Liver (tissue), 9 donors: ENCODE data around the gene PPM1B. TPM values are rescaled to one million over a fixed set of nuclear protein-coding genes. Genes with fewer than 3 reads are reported as not detected.

ENCODE experiments used
- DNase-seq: peaks from one replicate; pipeline ENCODE4 v3.0.0-alpha.2; 2017; ENCODE audit warnings: low spot score
- H3K27ac ChIP-seq, 2 donors: one replicate each; pipeline ENCODE4 v1.7.0; 2013; ENCODE audit warnings: inconsistent platforms in 2 of 2, low read length in 2 of 2, control low read depth in 1 of 2, low read depth in 1 of 2, mild to moderate bottlenecking in 1 of 2
- H3K27me3 ChIP-seq, 4 donors: one replicate each; pipeline versions ENCODE4 v1.6.1 to v1.7.0; 2013; ENCODE audit warnings: low read length in 3 of 4, inconsistent platforms in 1 of 4, mild to moderate bottlenecking in 1 of 4, moderate library complexity in 1 of 4; ENCODE audit not compliant: control insufficient read depth in 4 of 4, insufficient read depth in 4 of 4
- H3K36me3 ChIP-seq, 4 donors: one replicate each; pipeline versions ENCODE4 v1.6.1 to v1.7.0; 2013; ENCODE audit warnings: low read length in 3 of 4, mild to moderate bottlenecking in 3 of 4, low read depth in 1 of 4, moderate library complexity in 1 of 4; ENCODE audit not compliant: control insufficient read depth in 4 of 4, insufficient read depth in 3 of 4
- H3K4me1 ChIP-seq, 4 donors: one replicate each; pipeline versions ENCODE4 v1.6.1 to v1.7.0; 2013; ENCODE audit warnings: low read length in 3 of 4, mild to moderate bottlenecking in 3 of 4, moderate library complexity in 1 of 4; ENCODE audit not compliant: control insufficient read depth in 4 of 4, insufficient read depth in 4 of 4
- H3K4me3 ChIP-seq, 3 donors: one replicate each; pipeline versions ENCODE4 v1.6.1 to v1.7.0; 2013; ENCODE audit warnings: low read length in 3 of 3, control low read depth in 1 of 3, low read depth in 1 of 3, mild to moderate bottlenecking in 1 of 3
- H3K9ac ChIP-seq, 2 donors: one replicate each; pipeline ENCODE4 v1.7.0; 2013; ENCODE audit warnings: low read length in 2 of 2, mild to moderate bottlenecking in 2 of 2, moderate library complexity in 2 of 2, control low read depth in 1 of 2, low read depth in 1 of 2
- H3K9me3 ChIP-seq, 4 donors: one replicate each; pipeline versions ENCODE4 v1.6.1 to v1.7.0; 2013; ENCODE audit warnings: low read length in 3 of 4; ENCODE audit not compliant: control insufficient read depth in 4 of 4
- ATF3 ChIP-seq: IDR thresholded peaks from 2 replicates; pipeline ENCODE4 v1.6.1; 2016; ENCODE audit warnings: antibody characterized with exemption
- FOXA1 ChIP-seq: IDR thresholded peaks from 2 replicates; pipeline ENCODE4 v1.6.1; 2016; ENCODE audit warnings: antibody characterized with exemption
- FOXA2 ChIP-seq: IDR thresholded peaks from 2 replicates; pipeline ENCODE4 v1.6.1; 2016; ENCODE audit warnings: antibody characterized with exemption
- GABPA ChIP-seq, 2 donors: IDR thresholded peaks in 1 of 2; conservative IDR thresholded peaks in 1 of 2; 2 replicates each; pipeline ENCODE4 v1.6.1; 2016; ENCODE audit warnings: antibody characterized with exemption in 2 of 2, mild to moderate bottlenecking in 1 of 2, moderate library complexity in 1 of 2
- HNF4A ChIP-seq, 2 donors: conservative IDR thresholded peaks; 2 replicates each; pipeline ENCODE4 v1.6.1; 2016; ENCODE audit warnings: antibody characterized with exemption in 2 of 2, mild to moderate bottlenecking in 2 of 2
- HNF4G ChIP-seq: IDR thresholded peaks from 2 replicates; pipeline ENCODE4 v1.6.1; 2016; ENCODE audit warnings: antibody characterized with exemption
- JUND ChIP-seq, 2 donors: IDR thresholded peaks; 2 replicates each; pipeline ENCODE4 v1.6.1; 2016; ENCODE audit warnings: antibody characterized with exemption in 2 of 2
- MAX ChIP-seq: IDR thresholded peaks from 2 replicates; pipeline ENCODE4 v1.6.1; 2016; ENCODE audit warnings: antibody characterized with exemption
- NR2F2 ChIP-seq: IDR thresholded peaks from 2 replicates; pipeline ENCODE4 v1.6.1; 2016; ENCODE audit warnings: antibody characterized with exemption
- RAD21 ChIP-seq, 2 donors: IDR thresholded peaks; 2 replicates each; pipeline ENCODE4 v1.6.1; 2016; ENCODE audit warnings: antibody characterized with exemption in 2 of 2, mild to moderate bottlenecking in 2 of 2
- RXRA ChIP-seq, 2 donors: IDR thresholded peaks; 2 replicates each; pipeline ENCODE4 v1.6.1; 2017 to 2018; ENCODE audit warnings: antibody characterized with exemption in 2 of 2, mild to moderate bottlenecking in 1 of 2
- SP1 ChIP-seq: IDR thresholded peaks from 2 replicates; pipeline ENCODE4 v1.6.1; 2018; ENCODE audit warnings: antibody characterized with exemption, mild to moderate bottlenecking
- TAF1 ChIP-seq: conservative IDR thresholded peaks from 2 replicates; pipeline ENCODE4 v1.6.1; 2016; ENCODE audit warnings: antibody characterized with exemption, mild to moderate bottlenecking
- ZBTB33 ChIP-seq: IDR thresholded peaks from 2 replicates; pipeline ENCODE4 v1.6.1; 2016; ENCODE audit warnings: antibody characterized with exemption
- WGBS: extraction: QIAGEN DNeasy Blood & Tissue Kit; methylation state at CpG from one replicate; pipeline ENCODE4 v1.1.7; 2013; 5-methylcytosine and 5-hydroxymethylcytosine counted together
- polyA plus RNA-seq, 2 donors: library from polyadenylated mRNA; stranded (reverse) in 1 of 2; unstranded in 1 of 2; fragments of 200-250 nt in 1 of 2; fragments of >200 nt in 1 of 2; fragmentation: Nextera tagmentation in 1 of 2; extraction: Ambion mirVana in 1 of 2; gene quantifications; one replicate each; pipeline versions ENCODE4 v1.2.1 to v1.2.3, GENCODE V29; 2013 to 2015
- total RNA-seq, 2 donors: library from RNA; depleted of rRNA; stranded (reverse); fragments of >200 nt; gene quantifications; one replicate each; pipeline ENCODE4 v1.2.3, GENCODE V29; 2014
- TF ChIP-seq, protein P1 (sequence below): IDR thresholded peaks from 2 replicates; pipeline ENCODE4 v1.6.1; 2016; ENCODE audit warnings: antibody characterized with exemption, mild to moderate bottlenecking
- TF ChIP-seq, protein P2 (sequence below): fragments of 150-350 bp; IDR thresholded peaks from 2 replicates; pipeline ENCODE4 v1.5.1; 2017; ENCODE audit warnings: improper control_type of control experiment, low read depth, low read length; ENCODE audit not compliant: missing input control
- donor health status: healthy.
- donor health status: healthy.
- donor health status: healthy.
- donor health status: healthy.
- donor health status: healthy.

The PPM1B gene
- total and polyA plus RNA-seq, 4 donors: 13.5 to 38.5 (median 30.8) TPM

- H3K9me3 ChIP-seq: no peaks in the 10 kb centered on the region
- H3K27me3 ChIP-seq: no peaks in the 10 kb centered on the region
- WGBS: 89% methylated on average over 5 of the region's 5 CpGs
- no peak for TF ChIP-seq RAD21 (IDR thresholded peaks at IDR 0.05)
- no peak for TF ChIP-seq NR2F2
- TF ChIP-seq, protein P1, sequence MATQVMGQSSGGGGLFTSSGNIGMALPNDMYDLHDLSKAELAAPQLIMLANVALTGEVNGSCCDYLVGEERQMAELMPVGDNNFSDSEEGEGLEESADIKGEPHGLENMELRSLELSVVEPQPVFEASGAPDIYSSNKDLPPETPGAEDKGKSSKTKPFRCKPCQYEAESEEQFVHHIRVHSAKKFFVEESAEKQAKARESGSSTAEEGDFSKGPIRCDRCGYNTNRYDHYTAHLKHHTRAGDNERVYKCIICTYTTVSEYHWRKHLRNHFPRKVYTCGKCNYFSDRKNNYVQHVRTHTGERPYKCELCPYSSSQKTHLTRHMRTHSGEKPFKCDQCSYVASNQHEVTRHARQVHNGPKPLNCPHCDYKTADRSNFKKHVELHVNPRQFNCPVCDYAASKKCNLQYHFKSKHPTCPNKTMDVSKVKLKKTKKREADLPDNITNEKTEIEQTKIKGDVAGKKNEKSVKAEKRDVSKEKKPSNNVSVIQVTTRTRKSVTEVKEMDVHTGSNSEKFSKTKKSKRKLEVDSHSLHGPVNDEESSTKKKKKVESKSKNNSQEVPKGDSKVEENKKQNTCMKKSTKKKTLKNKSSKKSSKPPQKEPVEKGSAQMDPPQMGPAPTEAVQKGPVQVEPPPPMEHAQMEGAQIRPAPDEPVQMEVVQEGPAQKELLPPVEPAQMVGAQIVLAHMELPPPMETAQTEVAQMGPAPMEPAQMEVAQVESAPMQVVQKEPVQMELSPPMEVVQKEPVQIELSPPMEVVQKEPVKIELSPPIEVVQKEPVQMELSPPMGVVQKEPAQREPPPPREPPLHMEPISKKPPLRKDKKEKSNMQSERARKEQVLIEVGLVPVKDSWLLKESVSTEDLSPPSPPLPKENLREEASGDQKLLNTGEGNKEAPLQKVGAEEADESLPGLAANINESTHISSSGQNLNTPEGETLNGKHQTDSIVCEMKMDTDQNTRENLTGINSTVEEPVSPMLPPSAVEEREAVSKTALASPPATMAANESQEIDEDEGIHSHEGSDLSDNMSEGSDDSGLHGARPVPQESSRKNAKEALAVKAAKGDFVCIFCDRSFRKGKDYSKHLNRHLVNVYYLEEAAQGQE: no peak
- no peak for TF ChIP-seq HNF4A (conservative IDR thresholded peaks at IDR 0.05)
- no peak for TF ChIP-seq GABPA (IDR thresholded peaks at IDR 0.05 in 1 of 2, conservative IDR thresholded peaks at IDR 0.05 in 1 of 2)
- no peak for TF ChIP-seq FOXA1
- TF ChIP-seq ZBTB33: no peak
- no peak for TF ChIP-seq JUND (IDR thresholded peaks at IDR 0.05)
- no peak for TF ChIP-seq HNF4G
- no peak for TF ChIP-seq RXRA (IDR thresholded peaks at IDR 0.05)
- H3K27ac ChIP-seq: no peak overlapping the region
- no peak for DNase-seq
- no peak overlapping the region for H3K4me3 ChIP-seq
- no peak overlapping the region for H3K9ac ChIP-seq
- H3K4me1 ChIP-seq: no peaks in the 10 kb centered on the region
- no peaks in the 10 kb centered on the region for H3K36me3 ChIP-seq
These were observed 12.8 kb upstream of the PPM1B start for GRCh38 chr2:44155666-44156446.

DNA sequence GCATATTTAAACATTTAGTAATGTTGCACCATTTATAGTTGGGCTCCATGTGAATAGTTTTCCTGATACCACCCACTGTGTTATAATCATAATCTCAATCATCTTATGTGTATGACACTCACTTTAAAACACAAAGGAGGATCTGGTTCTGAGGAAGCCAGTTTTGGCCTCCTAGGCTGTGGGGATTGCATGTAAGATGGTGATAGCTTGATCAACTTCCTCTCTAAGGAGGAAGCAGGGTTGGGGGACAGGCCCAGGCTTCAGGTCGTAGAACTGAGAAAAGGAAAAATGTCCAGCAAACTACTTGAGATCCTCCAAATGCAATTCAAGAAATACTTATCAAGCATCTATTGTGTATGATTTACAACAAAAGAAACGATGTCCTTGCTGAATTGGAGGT lies 4.9 kb upstream of the PPM1B start:
- Histone ChIP-seq H3K27me3 (no peaks in the 10 kb centered on the region), H3K27ac (no peak overlapping the region), H3K4me1 (peaks cover 0 to 5% (median 0%) of the 10 kb centered on the region in 4 donors), H3K9me3 (no peaks in the 10 kb centered on the region), H3K9ac (no peak overlapping the region), H3K36me3 (no peaks in the 10 kb centered on the region), H3K4me3 (no peak overlapping the region)
- no peak for DNase-seq
- no peak for TF ChIP-seq SP1
- TF ChIP-seq, protein P1: no peak
- no peak for TF ChIP-seq HNF4G
- TF ChIP-seq MAX: no peak
- TF ChIP-seq, protein P2, sequence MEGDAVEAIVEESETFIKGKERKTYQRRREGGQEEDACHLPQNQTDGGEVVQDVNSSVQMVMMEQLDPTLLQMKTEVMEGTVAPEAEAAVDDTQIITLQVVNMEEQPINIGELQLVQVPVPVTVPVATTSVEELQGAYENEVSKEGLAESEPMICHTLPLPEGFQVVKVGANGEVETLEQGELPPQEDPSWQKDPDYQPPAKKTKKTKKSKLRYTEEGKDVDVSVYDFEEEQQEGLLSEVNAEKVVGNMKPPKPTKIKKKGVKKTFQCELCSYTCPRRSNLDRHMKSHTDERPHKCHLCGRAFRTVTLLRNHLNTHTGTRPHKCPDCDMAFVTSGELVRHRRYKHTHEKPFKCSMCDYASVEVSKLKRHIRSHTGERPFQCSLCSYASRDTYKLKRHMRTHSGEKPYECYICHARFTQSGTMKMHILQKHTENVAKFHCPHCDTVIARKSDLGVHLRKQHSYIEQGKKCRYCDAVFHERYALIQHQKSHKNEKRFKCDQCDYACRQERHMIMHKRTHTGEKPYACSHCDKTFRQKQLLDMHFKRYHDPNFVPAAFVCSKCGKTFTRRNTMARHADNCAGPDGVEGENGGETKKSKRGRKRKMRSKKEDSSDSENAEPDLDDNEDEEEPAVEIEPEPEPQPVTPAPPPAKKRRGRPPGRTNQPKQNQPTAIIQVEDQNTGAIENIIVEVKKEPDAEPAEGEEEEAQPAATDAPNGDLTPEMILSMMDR: no peak
- TF ChIP-seq HNF4A (conservative IDR thresholded peaks at IDR 0.05): no peak
- TF ChIP-seq JUND (IDR thresholded peaks at IDR 0.05): no peak
- no peak for TF ChIP-seq TAF1
- no peak for TF ChIP-seq FOXA2
- no peak for TF ChIP-seq ATF3
- TF ChIP-seq ZBTB33: no peak
- TF ChIP-seq RXRA (IDR thresholded peaks at IDR 0.05): no peak
- no peak for TF ChIP-seq RAD21 (IDR thresholded peaks at IDR 0.05)
- no peak for TF ChIP-seq FOXA1
- TF ChIP-seq GABPA (IDR thresholded peaks at IDR 0.05 in 1 of 2, conservative IDR thresholded peaks at IDR 0.05 in 1 of 2): no peak
- 77% methylated on average over 2 of the region's 2 CpGs for WGBS
